ENCODE data around the gene PSMG1. TPM values are rescaled to one million over a fixed set of nuclear protein-coding genes. Genes with fewer than 3 reads are reported as not detected.
A peak's percentile ranks its signal among the peaks of the same experiment; 100 is the strongest.

Gene PSMG1
- total RNA-seq, 1 donor from 2014 or later: 21.4 TPM

DNA sequence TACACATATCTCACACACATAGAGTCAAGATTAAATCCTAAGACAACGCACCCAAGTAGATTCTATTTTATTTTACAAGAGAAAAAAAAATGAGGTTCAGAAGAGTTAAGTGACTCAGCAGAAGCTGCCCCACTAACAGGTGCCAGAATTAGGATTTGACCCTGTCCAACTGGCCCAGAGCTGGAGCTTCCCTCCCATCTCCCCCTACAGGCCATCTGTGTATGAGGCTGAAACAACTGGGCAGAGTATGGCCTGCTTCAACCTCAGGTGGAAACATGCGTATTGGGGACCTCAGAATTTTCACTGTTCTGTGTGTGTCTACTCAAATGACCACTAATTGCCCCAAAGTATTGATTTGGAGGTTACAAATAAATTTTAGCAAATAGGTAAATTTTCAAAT is 29.9 kb downstream of the PSMG1 start:
- ATAC-seq: peak; percentile 59
- no peak overlapping the region for H3K4me3 ChIP-seq
- TF ChIP-seq, protein P1, sequence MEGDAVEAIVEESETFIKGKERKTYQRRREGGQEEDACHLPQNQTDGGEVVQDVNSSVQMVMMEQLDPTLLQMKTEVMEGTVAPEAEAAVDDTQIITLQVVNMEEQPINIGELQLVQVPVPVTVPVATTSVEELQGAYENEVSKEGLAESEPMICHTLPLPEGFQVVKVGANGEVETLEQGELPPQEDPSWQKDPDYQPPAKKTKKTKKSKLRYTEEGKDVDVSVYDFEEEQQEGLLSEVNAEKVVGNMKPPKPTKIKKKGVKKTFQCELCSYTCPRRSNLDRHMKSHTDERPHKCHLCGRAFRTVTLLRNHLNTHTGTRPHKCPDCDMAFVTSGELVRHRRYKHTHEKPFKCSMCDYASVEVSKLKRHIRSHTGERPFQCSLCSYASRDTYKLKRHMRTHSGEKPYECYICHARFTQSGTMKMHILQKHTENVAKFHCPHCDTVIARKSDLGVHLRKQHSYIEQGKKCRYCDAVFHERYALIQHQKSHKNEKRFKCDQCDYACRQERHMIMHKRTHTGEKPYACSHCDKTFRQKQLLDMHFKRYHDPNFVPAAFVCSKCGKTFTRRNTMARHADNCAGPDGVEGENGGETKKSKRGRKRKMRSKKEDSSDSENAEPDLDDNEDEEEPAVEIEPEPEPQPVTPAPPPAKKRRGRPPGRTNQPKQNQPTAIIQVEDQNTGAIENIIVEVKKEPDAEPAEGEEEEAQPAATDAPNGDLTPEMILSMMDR (IDR thresholded peaks at IDR 0.05): peak; percentile 32
- no peaks in the 10 kb centered on the region for H3K9me3 ChIP-seq
- H3K4me1 ChIP-seq: no peaks in the 10 kb centered on the region
- DNase-seq: no peak
- no peaks in the 10 kb centered on the region for H3K27me3 ChIP-seq
- intact Hi-C loops (cut with DNase I): no loop called here
- no peak overlapping the region for H3K27ac ChIP-seq
- H3K36me3 ChIP-seq: no peaks in the 10 kb centered on the region

GRCh38 chr21:39152271-39152670 is 31.0 kb downstream of the PSMG1 start:
- Histone ChIP-seq H3K4me3 (no peak overlapping the region), H3K9me3 (no peaks in the 10 kb centered on the region), H3K4me1 (no peaks in the 10 kb centered on the region), H3K27me3 (no peaks in the 10 kb centered on the region), H3K27ac (no peak overlapping the region), H3K36me3 (no peaks in the 10 kb centered on the region)
- intact Hi-C loops (cut with DNase I): no loop called here
- ATAC-seq: no peak
- TF ChIP-seq, protein P1 (IDR thresholded peaks at IDR 0.05): no peak
- DNase-seq: no peak

DNA sequence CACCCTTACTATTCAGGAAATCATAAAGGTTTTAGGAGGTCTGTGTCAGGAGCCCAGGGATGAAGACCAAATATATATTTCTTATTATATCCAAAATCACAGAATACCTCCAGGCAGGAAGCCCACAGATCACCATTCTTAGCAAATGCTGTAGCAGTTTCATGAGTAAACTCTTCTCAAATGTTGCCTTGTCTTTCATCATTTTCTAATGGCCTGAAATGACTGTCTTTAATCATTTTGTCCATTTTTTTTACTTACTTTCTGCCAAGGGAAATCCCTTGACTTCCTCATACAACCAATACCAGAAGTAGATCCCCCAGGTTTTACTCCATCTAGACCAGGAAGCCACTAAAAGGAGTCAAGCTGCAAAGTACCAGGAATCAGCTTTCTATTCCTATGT is 32.4 kb downstream of the PSMG1 start:
- TF ChIP-seq, protein P1 (IDR thresholded peaks at IDR 0.05): no peak
- H3K4me1 ChIP-seq: no peaks in the 10 kb centered on the region
- no peaks in the 10 kb centered on the region for H3K9me3 ChIP-seq
- H3K4me3 ChIP-seq: no peak overlapping the region
- H3K27me3 ChIP-seq: no peaks in the 10 kb centered on the region
- no peak for ATAC-seq
- intact Hi-C loops (cut with DNase I): no loop called here
- no peaks in the 10 kb centered on the region for H3K36me3 ChIP-seq
- no peak overlapping the region for H3K27ac ChIP-seq
- no peak for DNase-seq

- no peak for DNase-seq
- TF ChIP-seq, protein P1 (IDR thresholded peaks at IDR 0.05): no peak
- Histone ChIP-seq H3K4me1 (no peaks in the 10 kb centered on the region), H3K27ac (no peak overlapping the region), H3K4me3 (no peak overlapping the region), H3K27me3 (no peaks in the 10 kb centered on the region), H3K9me3 (no peaks in the 10 kb centered on the region), H3K36me3 (no peaks in the 10 kb centered on the region)
- no peak for ATAC-seq
- intact Hi-C loops (cut with DNase I): no loop called here
Observed at GRCh38 chr21:39150316-39150715, 32.9 kb downstream of the PSMG1 start.

GRCh38 chr21:39149882-39150281 is 33.4 kb downstream of the PSMG1 start:
- no peak overlapping the region for H3K27ac ChIP-seq
- TF ChIP-seq, protein P1 (IDR thresholded peaks at IDR 0.05): no peak
- ATAC-seq (no peak), DNase-seq (no peak)
- intact Hi-C loops (cut with DNase I): loop anchor here (10.0 kb wide), 1 partner anchor 645 kb away; no protein-coding TSS in a partner anchor
- H3K36me3 ChIP-seq: no peaks in the 10 kb centered on the region
- H3K4me1 ChIP-seq: no peaks in the 10 kb centered on the region
- no peak overlapping the region for H3K4me3 ChIP-seq
- no peaks in the 10 kb centered on the region for H3K9me3 ChIP-seq
- no peaks in the 10 kb centered on the region for H3K27me3 ChIP-seq

GRCh38 chr21:39148975-39149374 is 34.3 kb downstream of the PSMG1 start:
- ATAC-seq (no peak), DNase-seq (no peak)
- Histone ChIP-seq H3K4me1 (no peaks in the 10 kb centered on the region), H3K9me3 (no peaks in the 10 kb centered on the region), H3K27ac (no peak overlapping the region), H3K36me3 (no peaks in the 10 kb centered on the region), H3K4me3 (no peak overlapping the region), H3K27me3 (no peaks in the 10 kb centered on the region)
- TF ChIP-seq, protein P1 (IDR thresholded peaks at IDR 0.05): no peak
- intact Hi-C loops (cut with DNase I): loop anchor here (10.0 kb wide), 1 partner anchor 644 kb away; no protein-coding TSS in a partner anchor
